Measurements from ENCODE around the gene NRCAM.

Gene NRCAM

DNA sequence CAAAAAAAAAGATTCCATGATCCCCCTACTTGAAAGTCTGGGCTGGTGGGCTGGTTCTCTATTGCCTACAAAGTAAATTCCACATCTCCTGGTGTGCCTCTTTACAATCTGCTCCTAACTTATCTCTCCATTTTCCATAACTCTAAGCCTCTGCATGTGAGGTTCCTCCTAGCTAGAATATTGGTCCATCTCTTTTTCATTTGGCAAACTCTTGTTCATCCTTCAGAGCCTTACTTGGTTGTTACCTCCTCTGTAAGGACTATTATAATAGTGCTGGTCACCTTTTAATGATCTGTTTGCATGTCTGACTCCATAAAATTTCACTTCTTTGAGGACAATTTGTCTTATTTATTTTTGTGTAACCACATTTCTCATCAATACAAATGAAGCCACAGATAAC, 1.6 kb upstream of the NRCAM start:
- DNase-seq: no peak

DNA sequence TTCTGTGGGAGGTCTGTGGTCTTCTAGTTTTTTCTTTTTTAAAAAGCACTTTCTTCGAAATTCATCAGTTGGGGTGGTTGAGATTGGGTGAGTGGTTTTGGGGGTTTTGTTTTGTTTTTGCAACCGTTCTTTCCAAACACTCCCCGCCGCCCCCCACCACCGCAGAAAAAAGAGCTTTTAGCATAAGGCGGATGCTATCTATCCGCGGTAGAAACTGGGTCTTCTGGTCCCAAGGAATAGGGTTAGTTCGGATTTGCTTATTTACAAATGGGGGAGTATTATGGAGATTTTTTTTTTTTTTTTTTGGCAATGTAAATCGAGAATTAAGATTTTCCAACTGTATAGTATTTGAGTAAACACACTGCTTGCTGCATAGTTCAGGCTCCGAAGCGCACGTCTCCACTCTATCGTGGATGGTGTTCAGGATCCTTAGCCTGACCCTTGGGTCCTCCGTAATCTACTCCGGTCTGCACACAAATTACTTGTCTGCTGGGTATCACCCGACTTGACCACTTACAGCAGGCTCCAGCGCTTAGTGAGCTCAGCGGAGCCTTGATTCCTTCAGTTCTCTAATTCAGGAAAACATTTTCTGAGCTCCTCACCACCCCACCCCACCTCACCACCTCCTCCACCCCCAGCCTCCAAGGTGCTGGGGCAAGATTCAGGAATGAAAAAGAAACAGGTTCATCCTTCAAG, 757 bp upstream of the NRCAM start:
- no peak for DNase-seq

DNA sequence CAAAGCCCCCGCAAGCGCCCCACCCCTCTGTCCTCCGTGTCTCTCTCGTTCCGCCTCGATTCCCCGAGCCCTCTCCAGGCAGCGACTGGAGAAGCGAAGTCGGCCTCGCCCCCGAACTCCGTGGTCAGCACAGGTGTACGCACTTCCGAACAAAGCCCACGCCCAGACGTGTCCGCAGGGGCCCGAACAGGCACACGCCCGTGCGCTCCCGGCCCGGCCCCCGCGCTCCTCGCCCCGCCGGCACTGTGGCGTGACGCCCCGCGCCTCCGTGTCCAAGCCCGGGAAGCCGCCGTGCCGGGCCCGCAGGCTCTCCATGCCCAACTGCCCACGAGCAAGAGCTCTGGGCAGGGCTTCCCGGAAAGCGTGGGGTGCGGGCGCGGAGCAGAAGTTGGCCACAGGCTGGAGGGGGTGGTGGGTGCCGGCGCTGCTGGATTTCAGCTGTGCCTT, 662 bp downstream of the NRCAM start:
- no peak for DNase-seq

DNA sequence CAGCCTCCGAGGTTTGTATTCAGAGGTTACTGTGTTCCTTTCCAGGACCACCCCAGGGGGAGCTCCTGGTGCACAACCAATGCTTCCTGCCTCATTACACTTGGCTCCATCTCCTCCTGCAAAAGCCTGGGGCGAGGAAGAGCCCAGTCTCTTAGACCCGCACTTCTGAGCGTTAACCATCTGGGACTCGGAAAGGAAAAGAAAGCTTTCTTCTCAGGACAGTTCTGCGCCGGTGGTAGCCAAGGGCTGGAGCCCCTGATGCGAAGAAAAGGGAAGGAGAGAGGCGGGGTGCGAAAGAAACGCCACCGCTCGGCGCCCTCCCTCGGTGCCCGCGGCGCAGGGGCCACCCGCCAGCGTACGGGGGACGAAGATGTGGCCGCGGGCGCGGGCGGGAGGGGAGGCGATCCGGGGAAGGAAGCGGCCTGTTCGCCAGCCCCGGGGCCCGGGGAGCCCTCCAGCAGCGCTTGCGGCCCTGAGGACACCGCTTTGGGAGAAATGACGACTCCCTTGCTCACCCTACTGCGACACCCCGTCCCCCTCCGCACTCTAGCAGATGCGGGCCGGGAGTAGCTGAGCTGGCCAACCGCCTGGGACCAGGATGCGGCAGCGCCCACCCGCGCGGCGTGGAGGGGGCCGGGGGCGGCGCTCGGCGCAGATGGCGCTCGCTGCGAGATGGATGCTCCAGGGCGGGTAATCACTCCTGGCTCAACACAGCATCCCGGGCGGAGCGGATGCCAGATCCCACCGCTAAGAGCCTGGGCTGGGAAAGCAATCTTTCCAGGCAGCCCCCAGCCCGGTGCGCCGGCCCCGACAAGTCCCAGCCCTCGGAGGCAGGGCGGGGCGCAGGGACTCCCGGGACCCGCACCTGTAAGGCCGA, 1.3 kb downstream of the NRCAM start:
- DNase-seq: no peak

- DNase-seq: no peak
Observed at GRCh38 chr7:108454317-108454673, 1.9 kb downstream of the NRCAM start.

GRCh38 chr7:108453320-108453719, 2.9 kb downstream of the NRCAM start:
- DNase-seq: no peak

DNA sequence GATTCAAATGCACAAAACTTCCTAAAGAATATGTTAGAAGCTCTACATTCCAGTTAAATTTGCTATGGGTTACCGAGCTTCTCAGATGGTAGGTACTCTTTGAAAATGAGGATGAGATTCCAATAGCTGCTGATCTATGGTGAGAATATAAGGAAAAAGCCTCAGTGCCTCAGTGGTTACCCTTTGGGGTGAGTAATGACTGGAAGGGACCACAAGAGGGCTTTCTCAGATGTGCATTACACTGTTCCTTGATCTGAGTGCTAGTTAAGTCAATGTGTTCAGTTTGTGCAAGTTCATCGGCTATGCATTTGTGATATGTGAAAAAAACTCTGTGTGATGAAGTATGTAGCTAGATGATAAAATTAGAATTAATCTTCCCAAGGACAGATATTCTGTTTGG, 3.5 kb downstream of the NRCAM start:
- no peak for DNase-seq

DNA sequence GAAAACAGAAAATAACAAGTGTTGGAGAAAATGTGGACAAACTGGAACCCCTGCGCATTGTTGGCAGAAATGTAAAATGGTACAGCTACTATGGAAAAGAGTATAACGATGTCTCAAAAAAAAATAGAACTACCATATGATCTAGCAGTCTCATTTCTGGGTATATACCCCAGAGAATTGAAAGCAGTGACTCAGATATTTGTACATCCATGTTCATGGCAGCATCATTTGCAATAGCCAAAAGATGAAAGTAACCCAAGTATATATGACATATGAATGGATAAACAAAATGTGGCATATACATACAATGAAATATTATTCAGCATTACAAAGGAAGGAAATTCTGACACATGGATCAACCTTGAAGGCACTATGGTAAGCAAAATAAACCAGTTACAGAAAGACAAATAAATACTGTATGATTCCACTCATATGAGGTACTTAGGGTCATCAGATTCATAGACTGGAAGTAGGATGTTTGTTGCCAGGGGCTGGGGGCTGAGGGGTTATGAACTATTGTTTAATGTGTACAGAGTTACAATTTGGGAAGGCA, 4.9 kb downstream of the NRCAM start:
- no peak for DNase-seq

GRCh38 chr7:108450160-108450559, 6.1 kb downstream of the NRCAM start:
- no peak for DNase-seq

- no peak for DNase-seq
Observed at GRCh38 chr7:108449521-108449920, 6.7 kb downstream of the NRCAM start.

- DNase-seq: no peak
Observed at GRCh38 chr7:108448584-108449505, 7.4 kb downstream of the NRCAM start.

- no peak for DNase-seq
Observed at GRCh38 chr7:108442039-108442568, 14.1 kb downstream of the NRCAM start.

DNA sequence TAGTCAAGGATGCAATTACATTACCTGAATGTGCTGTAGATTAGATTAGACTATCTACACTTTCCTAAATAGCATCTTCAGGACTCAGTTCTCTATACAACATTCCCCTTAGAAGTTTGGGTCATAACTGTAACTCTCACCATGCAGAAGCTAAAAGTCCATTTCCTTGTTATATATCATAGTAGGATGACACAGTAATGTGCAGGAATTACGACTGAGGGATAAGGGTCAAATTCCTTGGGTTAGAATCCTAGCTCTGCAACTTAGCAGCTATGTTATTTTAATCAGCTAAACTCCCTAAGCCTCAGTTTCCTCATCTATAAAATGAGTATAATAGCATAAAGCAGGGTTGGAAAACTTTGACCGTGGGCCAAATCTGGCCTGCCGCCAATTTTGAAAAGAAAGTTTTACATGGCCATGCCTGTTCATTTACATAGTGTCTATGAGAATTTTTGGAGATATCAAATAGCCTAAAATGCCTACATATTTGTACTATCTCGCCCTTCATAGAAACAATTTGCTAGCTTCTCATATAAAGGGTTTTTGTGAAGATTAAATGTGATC, 14.8 kb downstream of the NRCAM start:
- DNase-seq: no peak

- DNase-seq: no peak
Observed at GRCh38 chr7:108440613-108441012, 15.6 kb downstream of the NRCAM start.

DNA sequence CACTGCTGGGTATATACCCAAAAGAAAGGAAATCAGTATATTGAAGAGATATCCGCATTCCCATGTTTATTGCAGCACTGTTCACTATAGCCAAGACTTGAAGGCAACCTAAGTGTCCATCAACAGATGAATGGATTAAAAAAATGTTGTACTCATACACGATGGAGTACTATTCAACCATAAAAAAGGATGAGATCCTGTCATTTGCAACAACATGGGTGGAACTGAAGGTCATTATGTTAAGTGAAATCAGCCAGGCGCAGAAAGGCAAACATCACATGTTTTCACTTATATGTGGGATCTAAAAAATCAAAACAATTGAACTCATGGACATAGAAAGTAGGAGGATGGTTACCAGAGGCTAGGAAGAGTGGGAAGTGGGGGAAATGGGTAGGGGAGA, 19.3 kb downstream of the NRCAM start:
- DNase-seq: no peak

DNA sequence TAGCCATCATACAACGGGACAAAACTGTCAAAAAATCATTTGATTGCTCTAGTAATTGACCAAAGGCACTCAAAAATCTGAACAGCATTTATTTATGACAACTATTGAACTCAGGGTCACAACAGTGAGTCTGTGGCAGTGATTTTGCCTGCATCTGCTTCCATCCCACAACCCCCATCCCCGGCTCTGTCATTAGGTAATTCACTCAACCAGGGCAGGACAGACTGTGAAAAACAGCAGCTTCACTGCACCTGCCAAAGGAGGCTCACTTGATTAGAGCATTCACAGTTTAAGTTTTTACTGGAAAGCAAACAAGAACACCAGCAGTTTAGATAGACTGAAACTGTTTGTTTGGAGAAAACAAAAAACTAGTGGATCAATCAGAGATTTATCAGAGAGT, 22.2 kb downstream of the NRCAM start:
- no peak for DNase-seq

GRCh38 chr7:108431099-108431498, 25.1 kb downstream of the NRCAM start:
- no peak for DNase-seq

DNA sequence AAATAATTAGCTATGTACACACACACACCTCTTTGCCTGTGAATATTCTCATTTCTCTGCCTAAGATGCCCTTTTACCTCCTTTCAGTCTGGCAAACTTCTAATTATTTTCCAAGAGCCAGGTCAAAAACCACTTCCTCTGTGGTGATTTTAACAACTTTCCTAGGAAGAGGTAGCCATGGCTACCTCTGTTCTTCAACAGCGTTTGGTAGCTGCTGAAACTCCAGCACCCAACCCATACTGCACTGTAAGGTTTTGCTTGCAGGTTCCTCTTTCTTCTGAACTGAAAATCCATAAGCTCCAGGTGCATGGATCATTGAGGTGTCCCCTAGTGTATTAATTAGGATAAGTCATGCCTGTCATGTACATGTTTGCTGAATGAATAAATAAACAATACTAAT, 25.6 kb downstream of the NRCAM start:
- no peak for DNase-seq

DNA sequence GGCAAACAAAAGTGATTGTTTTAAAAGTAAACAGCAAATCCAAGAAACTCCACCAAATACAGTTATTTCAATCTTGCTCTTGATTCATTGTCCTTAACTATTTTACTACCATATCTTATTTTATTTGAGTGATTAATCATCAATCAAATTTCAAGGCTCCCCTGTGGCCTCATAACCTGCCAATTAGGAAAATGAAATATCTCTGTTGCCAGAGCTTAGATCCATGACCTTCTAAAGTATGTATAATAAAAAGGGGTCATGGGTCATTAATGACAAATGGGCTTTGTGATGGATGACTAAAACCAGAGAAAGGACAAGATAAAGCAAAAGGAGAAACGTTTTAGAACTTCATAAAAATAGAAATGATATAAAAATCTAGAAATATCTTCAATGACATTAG, 28.5 kb downstream of the NRCAM start:
- DNase-seq: no peak

DNA sequence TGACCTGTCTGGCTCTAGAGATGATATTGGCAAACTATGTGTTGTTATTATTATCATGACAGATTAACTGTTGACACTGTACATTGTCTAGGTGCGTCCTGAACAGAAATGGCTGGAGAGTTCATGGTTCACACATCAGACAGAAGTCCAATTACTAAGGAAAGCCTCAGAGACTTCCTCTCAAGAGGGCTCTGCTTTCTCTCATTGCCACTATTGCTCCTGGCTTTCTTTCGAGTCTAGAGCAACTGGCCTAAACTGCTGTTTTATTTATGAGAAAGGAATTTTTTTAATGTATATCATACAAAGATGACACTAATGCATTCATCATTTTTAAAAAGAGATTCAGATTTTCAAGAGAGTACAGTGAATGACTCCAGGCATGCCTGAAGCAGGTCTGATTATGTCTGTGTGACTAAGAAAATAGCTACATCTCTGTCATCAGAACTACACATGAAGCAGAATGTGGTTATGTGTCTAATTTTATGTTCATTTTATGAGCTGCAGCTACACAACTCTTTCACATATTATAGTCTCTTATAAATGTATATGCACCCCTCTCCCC, 30.4 kb downstream of the NRCAM start:
- no peak for DNase-seq

DNA sequence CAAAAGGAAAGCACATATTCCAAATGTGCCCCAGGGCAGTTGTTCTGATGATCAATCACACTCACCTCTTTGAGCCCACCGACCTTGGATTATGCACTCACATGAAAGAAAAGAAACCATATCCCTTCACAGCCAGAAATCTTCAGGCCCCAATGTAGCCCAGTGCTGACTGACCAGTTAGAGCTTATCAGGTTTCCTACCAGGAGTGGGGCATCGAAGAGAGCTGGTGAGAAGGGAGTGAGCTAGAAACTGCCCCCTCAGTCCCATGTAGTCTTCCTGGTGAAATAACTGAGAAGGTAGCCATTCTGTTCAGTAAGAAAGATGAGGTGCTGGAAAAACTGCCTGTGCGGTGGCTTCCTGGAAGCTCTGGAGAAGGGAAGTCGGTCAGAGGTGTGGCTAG, 32.2 kb downstream of the NRCAM start:
- DNase-seq: no peak

Measured in activated naive CD4-positive, alpha-beta T cell treated with Interleukin-2 at 50 U/mL for 16 hours (primary cell).